WI38 (cell line): ENCODE data around the gene IL12RB2.
"Not testable (repeated sequence)": the region's sequence is repeated elsewhere in the genome, so short reads cannot be mapped to it uniquely, and the experiment has no call there.

Experiments
- H3K4me3 ChIP-seq: 2 replicates; pipeline ENCODE4 v1.5.1; 2011; ENCODE audit warnings: low read depth, mild to moderate bottlenecking, control low read depth, low read length
- CTCF ChIP-seq: IDR thresholded peaks from 2 replicates; pipeline ENCODE4 v1.5.1; 2012; ENCODE audit warnings: low read depth, mild to moderate bottlenecking, control low read depth, low read length

Gene IL12RB2

DNA sequence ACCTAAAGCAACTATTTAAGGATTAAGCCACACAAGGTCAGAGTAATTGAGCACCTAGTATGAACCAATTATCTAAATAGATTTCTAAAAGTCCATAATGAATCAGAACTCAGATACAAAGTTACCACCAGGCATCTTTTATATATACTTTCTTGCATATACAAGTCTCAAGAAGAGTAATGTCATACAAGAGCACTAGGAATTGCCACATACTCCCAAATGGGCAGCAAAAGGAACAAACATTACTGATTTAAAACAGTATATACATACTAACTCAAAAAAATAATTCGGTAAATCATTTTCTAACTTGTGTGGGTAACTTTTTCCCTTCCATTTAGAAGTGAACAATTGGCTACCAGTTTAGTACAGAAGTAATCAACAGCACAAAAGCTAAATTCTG is 100.5 kb downstream of the IL12RB2 start:
- no peak overlapping the region for H3K4me3 ChIP-seq
- TF ChIP-seq CTCF: no peak

GRCh38 chr1:67413101-67413500 is 105.4 kb downstream of the IL12RB2 start:
- H3K4me3 ChIP-seq: not testable (repeated sequence)

GRCh38 chr1:67414574-67414973 is 106.9 kb downstream of the IL12RB2 start:
- TF ChIP-seq CTCF: no peak
- H3K4me3 ChIP-seq: no peak overlapping the region

DNA sequence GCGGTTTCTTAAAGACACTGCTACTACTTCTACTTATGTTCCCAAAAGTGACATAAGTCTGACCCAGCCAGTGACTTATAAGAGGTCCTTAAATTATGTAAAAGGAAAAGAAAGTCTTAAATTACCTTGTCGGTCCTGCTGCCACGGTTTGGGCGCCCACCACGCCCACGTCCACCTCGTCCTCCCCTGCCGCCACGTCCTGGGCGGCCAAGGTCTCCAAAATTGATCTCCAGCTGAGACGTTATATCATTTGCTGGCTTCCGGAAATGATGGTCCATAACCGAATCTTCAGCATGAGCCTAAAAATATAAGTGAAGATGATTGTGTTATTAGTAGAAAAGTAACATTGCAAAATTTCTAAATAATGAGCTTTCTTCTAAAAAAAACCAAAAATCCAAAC is 107.4 kb downstream of the IL12RB2 start:
- no peak for TF ChIP-seq CTCF
- H3K4me3 ChIP-seq: no peak overlapping the region

- H3K4me3 ChIP-seq: not testable (repeated sequence)
Observed at GRCh38 chr1:67417733-67418132, 110.1 kb downstream of the IL12RB2 start.

- no peak for TF ChIP-seq CTCF
Observed at GRCh38 chr1:67418839-67419586, 111.3 kb downstream of the IL12RB2 start.

GRCh38 chr1:67420835-67421492 is 113.3 kb downstream of the IL12RB2 start:
- TF ChIP-seq CTCF: no peak
- H3K4me3 ChIP-seq: no peak overlapping the region

More at GRCh38 chr1:67418839-67419586, 111.3 kb downstream of the IL12RB2 start:
- no peak overlapping the region for H3K4me3 ChIP-seq

- peak overlapping the region; percentile 96 for H3K4me3 ChIP-seq
- no peak for TF ChIP-seq CTCF
Observed at GRCh38 chr1:67427465-67427864, 119.8 kb downstream of the IL12RB2 start.
